HG03135 (cell line): ENCODE results near the gene SPDYE6.
"Not testable (repeated sequence)": the region's sequence is repeated elsewhere in the genome, so short reads cannot be mapped to it uniquely, and the experiment has no call there.

Experiments used
- ATAC-seq: cut with Tn5 transposase; IDR thresholded peaks from one replicate; pipeline ENCODE4 v1.9.1; 2021; ENCODE audit warnings: mild to moderate bottlenecking, moderate library complexity; ENCODE audit not compliant: unreplicated experiment

SPDYE6 gene

DNA sequence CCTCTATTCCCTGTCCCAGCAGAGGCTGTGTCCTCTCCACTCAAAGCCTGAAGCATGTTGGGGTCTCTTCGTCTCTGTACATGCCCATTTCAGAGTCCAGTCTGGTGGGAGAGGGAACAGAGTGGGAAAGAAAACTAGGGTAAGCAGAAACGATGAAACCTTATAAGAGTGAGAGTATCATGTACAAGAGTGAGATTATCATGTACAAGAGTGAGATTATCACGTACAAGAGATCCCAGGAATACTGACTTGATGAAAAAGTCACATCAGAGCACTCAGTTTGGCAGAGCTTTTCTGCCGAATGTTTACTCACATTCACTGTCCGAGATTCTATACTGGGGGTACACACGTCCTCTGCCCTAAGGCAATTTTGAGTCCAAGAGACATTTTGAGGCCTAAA, at the start of gene SPDYE6:
SPDYE6 (minus strand) TSS at position 101 of the 400 bp plus-strand sequence. CDS start 421 bp downstream, outside the sequence.
- ATAC-seq = not testable (repeated sequence)

DNA sequence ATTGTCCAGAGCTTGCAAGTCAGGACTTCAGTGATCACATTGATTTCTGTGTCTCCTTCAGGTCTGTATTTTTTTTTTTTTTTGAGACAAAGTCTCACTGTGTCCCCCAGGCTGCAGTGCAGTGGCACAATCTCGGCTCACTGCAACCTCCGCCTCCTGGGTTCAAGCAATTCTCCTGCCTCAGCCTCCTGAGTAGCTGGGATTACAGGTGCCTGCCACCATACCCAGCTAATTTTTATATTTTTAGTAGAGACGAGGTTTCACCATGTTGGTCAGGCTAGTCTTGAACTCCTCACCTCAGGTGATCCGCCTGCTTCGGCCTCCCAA, 48.6 kb upstream of the SPDYE6 start:
- ATAC-seq = not testable (repeated sequence)

GRCh38 chr7:102404005-102404861, 48.0 kb upstream of the SPDYE6 start:
- ATAC-seq = peak; percentile 72

GRCh38 chr7:102403563-102403962, 47.3 kb upstream of the SPDYE6 start:
- ATAC-seq = no peak

GRCh38 chr7:102400360-102400759, 44.1 kb upstream of the SPDYE6 start:
- ATAC-seq = no peak

- no peak for ATAC-seq
These were observed 42.3 kb upstream of the SPDYE6 start for GRCh38 chr7:102398543-102398942.

- no peak for ATAC-seq
These were observed 40.4 kb upstream of the SPDYE6 start for GRCh38 chr7:102396710-102397019.

- ATAC-seq = peak; percentile 94
These were observed 39.8 kb upstream of the SPDYE6 start, which contains the start of gene PRKRIP1 for GRCh38 chr7:102395873-102396709. TSS of gene PRKRIP1 (plus strand) at chr7:102396363. CDS start at chr7:102396412, 49 bp downstream.

DNA sequence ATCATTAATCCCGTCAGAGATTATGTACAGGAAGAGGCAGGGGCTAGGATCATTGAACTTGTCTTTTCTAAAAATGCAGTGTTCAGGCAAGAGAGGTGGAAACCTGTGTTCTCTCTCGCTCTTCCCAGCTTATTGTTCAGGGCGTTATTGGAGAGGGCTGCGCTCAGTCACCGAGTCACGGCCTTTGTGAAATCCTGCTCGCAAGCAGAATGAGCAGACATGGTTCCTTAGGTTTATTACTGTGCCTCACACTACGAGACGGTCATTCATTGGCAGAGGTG, 39.3 kb upstream of the SPDYE6 start:
- no peak for ATAC-seq

GRCh38 chr7:102393467-102393866, 37.2 kb upstream of the SPDYE6 start:
- ATAC-seq = no peak

- no peak for ATAC-seq
These were observed 36.1 kb upstream of the SPDYE6 start for GRCh38 chr7:102392330-102392729.

DNA sequence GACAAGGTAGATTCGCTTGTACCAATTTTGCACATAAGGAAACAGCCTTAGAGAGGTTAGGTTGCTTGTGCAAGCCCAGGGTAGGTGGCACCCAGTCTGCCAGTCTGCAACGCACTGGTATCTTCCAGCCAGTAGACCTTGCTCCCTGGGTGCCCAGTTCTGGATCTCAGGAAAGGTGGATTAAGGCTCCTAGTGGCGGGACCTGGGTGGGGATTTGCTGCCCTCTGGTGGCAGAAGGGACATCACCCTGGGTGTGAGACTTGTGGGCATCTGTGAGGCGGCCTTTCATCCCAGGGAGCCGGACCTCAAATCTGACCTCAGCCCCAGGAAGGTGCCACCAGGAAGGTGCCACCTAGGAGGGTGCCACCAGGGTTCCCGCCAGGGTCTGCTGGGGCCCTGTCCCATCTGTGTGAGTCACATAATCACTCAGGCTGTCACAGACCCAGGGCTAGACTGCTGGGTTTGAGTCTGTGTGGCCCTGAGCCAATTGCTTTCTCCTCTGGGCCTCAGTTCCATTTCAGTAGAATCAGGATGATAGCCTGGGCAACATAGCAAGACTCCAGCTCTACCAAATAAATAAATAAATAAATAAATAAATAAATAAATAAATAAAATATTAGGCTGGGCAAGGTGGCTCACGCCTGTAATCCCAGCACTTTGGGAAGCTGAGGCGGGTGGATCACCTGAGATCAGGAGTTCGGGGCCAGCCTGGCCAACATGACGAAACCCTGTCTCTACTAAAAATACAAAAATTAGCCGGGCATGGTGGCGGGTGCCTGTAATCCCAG, 34.6 kb upstream of the SPDYE6 start:
- no peak for ATAC-seq

DNA sequence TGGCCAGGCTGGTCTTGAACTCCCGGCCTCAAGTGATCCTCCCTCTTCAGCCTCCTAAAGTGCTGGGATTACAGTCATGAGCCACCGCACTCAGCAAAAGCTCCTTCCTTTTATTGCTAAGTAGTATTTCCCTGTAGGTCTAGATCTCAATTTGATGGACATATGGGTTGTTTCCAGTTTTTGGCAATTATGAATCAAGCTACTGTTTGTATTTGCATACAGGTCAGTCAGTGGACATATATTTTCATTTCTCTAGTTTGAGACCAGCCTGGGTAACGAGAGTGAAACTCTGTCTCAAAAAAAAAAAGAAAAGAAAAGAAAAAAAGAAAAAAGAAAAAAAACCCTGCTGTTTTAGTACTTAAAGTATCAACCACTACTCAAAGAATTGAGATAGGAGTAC, 33.6 kb upstream of the SPDYE6 start:
- no peak for ATAC-seq

DNA sequence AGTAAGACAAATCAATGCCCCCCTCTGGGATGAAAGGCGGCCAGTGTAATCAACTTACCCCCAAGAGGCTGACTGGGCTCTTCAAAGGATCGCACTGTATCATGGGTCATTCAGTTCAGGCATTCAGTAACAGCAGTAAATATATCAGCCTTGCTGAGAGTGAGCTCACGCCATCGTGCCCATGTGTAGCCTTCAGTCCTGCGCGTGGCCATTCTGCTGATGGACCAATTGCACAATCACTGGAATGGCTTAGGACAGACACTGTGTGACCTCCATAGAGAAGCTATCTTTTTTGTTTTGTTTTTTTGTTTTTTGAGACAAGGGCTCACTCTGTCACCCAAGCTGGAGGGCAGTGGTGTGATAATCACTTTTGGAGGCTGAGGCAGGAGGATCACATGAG, 30.8 kb upstream of the SPDYE6 start:
- no peak for ATAC-seq

- not testable (repeated sequence) for ATAC-seq
These were observed 25.6 kb upstream of the SPDYE6 start for GRCh38 chr7:102381696-102382425.

DNA sequence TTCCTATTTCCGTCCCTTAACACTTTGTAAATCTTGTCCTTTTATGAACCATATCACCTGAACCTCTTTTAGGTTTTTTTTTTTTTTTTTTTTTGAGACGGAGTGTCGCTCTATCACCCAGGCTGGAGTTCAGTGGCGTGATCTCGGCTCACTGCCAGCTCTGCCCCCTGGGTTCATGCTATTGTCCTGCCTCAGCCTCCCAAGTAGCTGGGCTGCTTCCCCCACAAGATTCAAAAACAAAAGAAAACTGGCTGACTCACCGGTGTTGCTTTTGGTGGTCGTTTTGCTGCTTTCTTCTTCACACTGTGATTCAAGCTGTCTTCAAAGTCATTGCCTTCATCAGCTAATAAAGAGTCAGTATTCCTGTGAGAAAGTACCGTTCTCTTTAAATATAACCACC, 24.6 kb upstream of the SPDYE6 start:
- not testable (repeated sequence) for ATAC-seq

GRCh38 chr7:102376964-102377466, 20.8 kb upstream of the SPDYE6 start:
- ATAC-seq = no peak

- ATAC-seq = not testable (repeated sequence)
These were observed 16.6 kb upstream of the SPDYE6 start for GRCh38 chr7:102372796-102373195.

DNA sequence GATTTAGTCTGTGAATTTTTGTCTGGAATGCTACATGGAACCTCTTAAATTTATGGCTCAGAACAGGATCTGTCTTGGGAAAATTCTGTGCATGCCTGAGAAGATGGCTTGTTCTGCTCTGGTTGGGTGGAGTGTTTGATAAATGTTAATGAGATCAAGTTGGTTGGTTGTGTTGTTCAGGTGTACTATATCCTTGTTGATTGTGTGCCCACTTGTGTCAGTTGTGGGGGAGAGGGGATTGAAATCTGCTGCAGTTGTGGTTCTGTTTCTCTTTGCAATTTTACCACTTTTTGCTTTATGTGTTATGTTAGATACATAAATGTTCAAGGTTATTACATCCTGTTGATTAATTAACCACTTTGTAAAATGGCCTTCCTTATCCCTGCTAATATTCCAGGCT, 13.8 kb upstream of the SPDYE6 start:
- ATAC-seq = not testable (repeated sequence)

GRCh38 chr7:102365390-102365789, 9.1 kb upstream of the SPDYE6 start:
- ATAC-seq = not testable (repeated sequence)
